Hepatocyte (in vitro differentiated cells): ENCODE data around the gene ADGRG7. TPM values are rescaled to one million over a fixed set of nuclear protein-coding genes. Genes with fewer than 3 reads are reported as not detected.

Experiments used
- DNase-seq: peaks from one replicate; pipeline ENCODE4 v3.0.0-alpha.2; 2016; ENCODE audit warnings: low spot score
- H2AFZ ChIP-seq: fragments of 200-600 bp; sonication (generic); 2 replicates; pipeline ENCODE4 v1.6.0; 2016; ENCODE audit warnings: antibody characterized with exemption, mild to moderate bottlenecking
- H3K27ac ChIP-seq: fragments of 200-600 bp; sonication (generic); 2 replicates; pipeline ENCODE4 v1.5.1; 2016; ENCODE audit warnings: mild to moderate bottlenecking
- H3K27me3 ChIP-seq: fragments of 200-600 bp; sonication (generic); 2 replicates; pipeline ENCODE4 v1.6.1; 2016
- H3K36me3 ChIP-seq: fragments of 200-600 bp; sonication (generic); replicated peaks from 2 replicates; pipeline ENCODE4 v1.5.1; 2016; ENCODE audit warnings: low read depth; ENCODE audit not compliant: insufficient read depth
- H3K4me1 ChIP-seq: fragments of 200-600 bp; sonication (generic); 2 replicates; pipeline ENCODE4 v1.5.1; 2016; ENCODE audit warnings: mild to moderate bottlenecking, moderate library complexity; ENCODE audit not compliant: insufficient read depth
- H3K4me2 ChIP-seq: fragments of 200-600 bp; sonication (generic); 2 replicates; pipeline ENCODE4 v1.6.0; 2016
- H3K4me3 ChIP-seq: fragments of 200-600 bp; sonication (generic); 2 replicates; pipeline ENCODE4 v1.5.1; 2016; ENCODE audit warnings: mild to moderate bottlenecking
- H3K79me2 ChIP-seq: fragments of 200-600 bp; sonication (generic); 2 replicates; pipeline ENCODE4 v1.6.0; 2017; ENCODE audit warnings: mild to moderate bottlenecking
- H3K9me2 ChIP-seq: fragments of 200-600 bp; sonication (generic); replicated peaks from 2 replicates; pipeline ENCODE4 v1.6.0; 2017; ENCODE audit warnings: mild to moderate bottlenecking; ENCODE audit not compliant: insufficient read depth
- H3K9me3 ChIP-seq: fragments of 200-600 bp; sonication (generic); 2 replicates; pipeline ENCODE4 v1.5.1; 2016; ENCODE audit warnings: low read depth, mild to moderate bottlenecking
- H4K20me1 ChIP-seq: fragments of 200-600 bp; sonication (generic); 2 replicates; pipeline ENCODE4 v1.6.0; 2016; ENCODE audit warnings: mild to moderate bottlenecking; ENCODE audit not compliant: insufficient read depth, poor library complexity, severe bottlenecking
- EZH2 ChIP-seq: fragments of 200-600 bp; sonication (generic); IDR thresholded peaks from 2 replicates; pipeline ENCODE4 v1.6.1; 2016; ENCODE audit warnings: antibody characterized with exemption, mild to moderate bottlenecking, borderline replicate concordance
- EZH2phosphoT487 ChIP-seq: fragments of 200-600 bp; sonication (generic); IDR thresholded peaks from one replicate; pipeline ENCODE4 v1.6.1; 2018; ENCODE audit warnings: antibody characterized with exemption, mild to moderate bottlenecking, low read depth, moderate library complexity; ENCODE audit not compliant: unreplicated experiment, severe bottlenecking
- WGBS: methylation state at CpG from one replicate; pipeline ENCODE4 v1.1.6; 2016; ENCODE audit warnings: low lambda C conversion rate; ENCODE audit errors: missing lambda C conversion rate; 5-methylcytosine and 5-hydroxymethylcytosine counted together
- polyA plus RNA-seq: library from polyadenylated mRNA; unstranded; fragments of >200 nt; fragmentation: Nextera tagmentation; extraction: Ambion mirVana; gene quantifications from 2 replicates; pipeline ENCODE4 v1.2.1, GENCODE V29; 2016
- total RNA-seq: library from RNA; depleted of rRNA; stranded (reverse); fragments of >200 nt; gene quantifications from 2 replicates; pipeline ENCODE4 v1.2.3, GENCODE V29; 2014
- TF ChIP-seq, protein P1 (sequence below): fragments of 200-600 bp; sonication (generic); IDR thresholded peaks from 2 replicates; pipeline ENCODE4 v1.5.1; 2016; ENCODE audit warnings: antibody characterized with exemption, mild to moderate bottlenecking; ENCODE audit not compliant: poor library complexity

Gene ADGRG7
- total and polyA plus RNA-seq, 2 experiments from 2014 or later = 4.9 to 33.3 TPM

DNA sequence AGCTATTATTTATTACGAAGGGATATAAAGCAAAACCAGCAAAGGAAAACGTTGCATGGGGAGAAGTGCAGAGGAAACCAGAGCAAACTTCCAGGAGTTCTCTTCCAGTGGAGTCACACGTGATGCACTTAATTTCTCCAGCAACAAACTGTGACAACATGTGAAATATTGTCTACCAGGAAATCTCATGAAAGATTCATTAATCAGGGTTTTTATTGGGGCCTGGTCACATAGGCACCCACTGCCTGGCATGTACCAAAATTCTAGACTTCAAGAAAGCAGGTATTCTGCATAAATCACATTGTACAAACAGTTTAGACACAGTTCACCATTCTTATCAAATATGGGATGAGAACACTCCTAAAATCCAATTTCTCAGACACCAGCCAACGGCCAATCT, 94.5 kb downstream of the ADGRG7 start:
- TF ChIP-seq, protein P1, sequence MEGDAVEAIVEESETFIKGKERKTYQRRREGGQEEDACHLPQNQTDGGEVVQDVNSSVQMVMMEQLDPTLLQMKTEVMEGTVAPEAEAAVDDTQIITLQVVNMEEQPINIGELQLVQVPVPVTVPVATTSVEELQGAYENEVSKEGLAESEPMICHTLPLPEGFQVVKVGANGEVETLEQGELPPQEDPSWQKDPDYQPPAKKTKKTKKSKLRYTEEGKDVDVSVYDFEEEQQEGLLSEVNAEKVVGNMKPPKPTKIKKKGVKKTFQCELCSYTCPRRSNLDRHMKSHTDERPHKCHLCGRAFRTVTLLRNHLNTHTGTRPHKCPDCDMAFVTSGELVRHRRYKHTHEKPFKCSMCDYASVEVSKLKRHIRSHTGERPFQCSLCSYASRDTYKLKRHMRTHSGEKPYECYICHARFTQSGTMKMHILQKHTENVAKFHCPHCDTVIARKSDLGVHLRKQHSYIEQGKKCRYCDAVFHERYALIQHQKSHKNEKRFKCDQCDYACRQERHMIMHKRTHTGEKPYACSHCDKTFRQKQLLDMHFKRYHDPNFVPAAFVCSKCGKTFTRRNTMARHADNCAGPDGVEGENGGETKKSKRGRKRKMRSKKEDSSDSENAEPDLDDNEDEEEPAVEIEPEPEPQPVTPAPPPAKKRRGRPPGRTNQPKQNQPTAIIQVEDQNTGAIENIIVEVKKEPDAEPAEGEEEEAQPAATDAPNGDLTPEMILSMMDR = no peak
- TF ChIP-seq EZH2phosphoT487 (no peak), EZH2 (no peak)
- no peaks in the 10 kb centered on the region for H3K79me2 ChIP-seq
- no peaks in the 10 kb centered on the region for H3K36me3 ChIP-seq
- H3K9me3 ChIP-seq = no peaks in the 10 kb centered on the region
- H3K4me1 ChIP-seq = peaks cover 4% of the 10 kb centered on the region
- H3K9me2 ChIP-seq = no peaks in the 10 kb centered on the region
- WGBS = 86% methylated on average over 4 of the region's 4 CpGs
- no peak overlapping the region for H3K4me2 ChIP-seq
- no peaks in the 10 kb centered on the region for H4K20me1 ChIP-seq
- H3K27ac ChIP-seq = no peak overlapping the region
- no peaks in the 10 kb centered on the region for H3K27me3 ChIP-seq
- no peak overlapping the region for H3K4me3 ChIP-seq
- no peak overlapping the region for H2AFZ ChIP-seq
- no peak for DNase-seq

DNA sequence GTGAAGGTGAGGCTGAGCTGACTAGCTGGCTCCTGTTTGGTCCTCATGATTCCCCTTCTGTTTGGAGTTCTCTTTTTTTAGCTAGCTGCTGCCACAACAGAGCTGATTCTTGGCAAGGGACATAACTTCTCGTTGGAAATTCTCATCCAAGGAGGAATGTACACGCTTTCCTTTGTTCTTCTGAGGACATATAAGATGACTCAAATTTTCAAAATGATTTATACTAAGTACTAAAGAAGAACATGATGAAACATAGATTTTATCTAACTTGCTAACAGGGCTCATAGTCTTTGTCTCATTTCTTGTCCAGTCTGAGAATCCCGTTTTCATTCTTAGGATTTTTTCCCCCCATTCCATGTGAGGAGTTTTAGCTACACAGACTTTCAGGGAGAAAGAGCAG, 97.0 kb downstream of the ADGRG7 start:
- Histone ChIP-seq H3K4me1 (peaks cover 6% of the 10 kb centered on the region), H3K79me2 (peaks cover 16% of the 10 kb centered on the region), H3K4me3 (no peak overlapping the region), H2AFZ (no peak overlapping the region), H3K9me3 (no peaks in the 10 kb centered on the region), H3K27me3 (no peaks in the 10 kb centered on the region), H4K20me1 (peaks cover 12% of the 10 kb centered on the region), H3K9me2 (no peaks in the 10 kb centered on the region), H3K27ac (no peak overlapping the region), H3K4me2 (no peak overlapping the region), H3K36me3 (no peaks in the 10 kb centered on the region)
- 76% methylated on average over 3 of the region's 3 CpGs for WGBS
- no peak for DNase-seq
- TF ChIP-seq, protein P1 = no peak
- TF ChIP-seq EZH2phosphoT487 = no peak
- no peak for TF ChIP-seq EZH2

DNA sequence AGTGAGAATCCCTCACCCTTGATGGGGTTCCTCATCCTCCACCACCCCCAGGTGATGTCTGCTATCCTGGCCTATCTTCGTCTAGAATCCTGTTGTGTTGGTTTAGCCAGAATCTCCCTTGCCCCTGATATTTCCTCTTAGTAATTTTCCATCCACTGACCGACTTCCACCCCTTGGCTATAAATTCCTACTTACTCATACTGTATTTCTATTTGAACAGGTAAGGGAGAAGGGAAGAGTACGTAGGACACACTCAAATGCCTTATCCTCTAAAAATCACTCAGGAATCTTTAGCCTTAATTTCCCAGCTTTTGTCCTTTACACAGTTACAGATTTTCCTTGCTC, 99.2 kb downstream of the ADGRG7 start:
- TF ChIP-seq, protein P1 = no peak
- TF ChIP-seq EZH2phosphoT487 (no peak), EZH2 (no peak)
- Histone ChIP-seq H2AFZ (peak overlapping the region; percentile 58), H3K4me3 (peak overlapping the region; percentile 37), H3K27me3 (no peaks in the 10 kb centered on the region), H3K36me3 (no peaks in the 10 kb centered on the region), H3K4me1 (peaks cover 13% of the 10 kb centered on the region), H3K79me2 (peaks cover 38% of the 10 kb centered on the region), H3K4me2 (peak overlapping the region; percentile 74), H3K27ac (peak overlapping the region; percentile 94), H3K9me3 (no peaks in the 10 kb centered on the region), H3K9me2 (no peaks in the 10 kb centered on the region), H4K20me1 (peaks cover 33% of the 10 kb centered on the region)
- WGBS = 83% methylated on average over 3 of the region's 3 CpGs
- peak; percentile 19 for DNase-seq
